OCI-LY3 (cell line): Measurements from ENCODE around the gene RNF220.

ENCODE experiments used
- EZH2phosphoT487 ChIP-seq: fragments of 200-600 bp; shearing (Covaris generic); IDR thresholded peaks from 2 replicates; pipeline ENCODE4 v1.6.1; 2018; ENCODE audit warnings: antibody characterized with exemption, mixed run types, low read depth
- TF ChIP-seq, protein P1 (sequence below): fragments of 200-600, 300-600 bp; sonication (generic); IDR thresholded peaks from 2 replicates; pipeline ENCODE4 v1.5.1; 2014; ENCODE audit warnings: antibody characterized with exemption, low read length, low read depth

DNA sequence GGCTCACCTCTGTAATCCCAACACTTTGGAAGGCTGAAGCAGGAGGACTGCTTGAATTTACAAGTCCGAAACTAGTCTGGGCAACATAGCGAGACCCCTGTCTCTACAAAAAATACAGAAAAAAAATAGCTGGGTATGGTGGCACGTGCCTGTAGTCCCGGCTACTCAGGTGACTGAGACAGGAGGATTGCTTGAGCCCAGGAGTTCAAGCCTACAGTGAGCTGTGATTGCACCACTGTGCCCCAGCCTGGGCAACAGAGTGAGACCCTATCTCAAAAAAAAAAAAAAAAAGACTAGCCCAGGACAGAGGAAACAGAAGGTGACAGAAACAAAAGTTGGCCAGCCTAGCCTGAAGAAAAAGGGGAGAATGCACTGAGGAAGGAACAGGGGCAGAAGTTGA, 290.6 kb downstream of the RNF220 start:
- TF ChIP-seq, protein P1, sequence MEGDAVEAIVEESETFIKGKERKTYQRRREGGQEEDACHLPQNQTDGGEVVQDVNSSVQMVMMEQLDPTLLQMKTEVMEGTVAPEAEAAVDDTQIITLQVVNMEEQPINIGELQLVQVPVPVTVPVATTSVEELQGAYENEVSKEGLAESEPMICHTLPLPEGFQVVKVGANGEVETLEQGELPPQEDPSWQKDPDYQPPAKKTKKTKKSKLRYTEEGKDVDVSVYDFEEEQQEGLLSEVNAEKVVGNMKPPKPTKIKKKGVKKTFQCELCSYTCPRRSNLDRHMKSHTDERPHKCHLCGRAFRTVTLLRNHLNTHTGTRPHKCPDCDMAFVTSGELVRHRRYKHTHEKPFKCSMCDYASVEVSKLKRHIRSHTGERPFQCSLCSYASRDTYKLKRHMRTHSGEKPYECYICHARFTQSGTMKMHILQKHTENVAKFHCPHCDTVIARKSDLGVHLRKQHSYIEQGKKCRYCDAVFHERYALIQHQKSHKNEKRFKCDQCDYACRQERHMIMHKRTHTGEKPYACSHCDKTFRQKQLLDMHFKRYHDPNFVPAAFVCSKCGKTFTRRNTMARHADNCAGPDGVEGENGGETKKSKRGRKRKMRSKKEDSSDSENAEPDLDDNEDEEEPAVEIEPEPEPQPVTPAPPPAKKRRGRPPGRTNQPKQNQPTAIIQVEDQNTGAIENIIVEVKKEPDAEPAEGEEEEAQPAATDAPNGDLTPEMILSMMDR: no peak
- TF ChIP-seq EZH2phosphoT487: no peak
